K562 (cell line): ENCODE results near the gene SEPTIN1. TPM values are rescaled to one million over a fixed set of nuclear protein-coding genes. Genes with fewer than 3 reads are reported as not detected.

Experiments
- ADNP ChIP-seq: fragments of 200-800 bp; sonication (Bioruptor generic); IDR thresholded peaks from 2 replicates; pipeline ENCODE4 v1.6.1; 2016; ENCODE audit warnings: missing genetic modification characterization, missing compliant biosample characterization
- COPS2 ChIP-seq: fragments of 450-650 bp; conservative IDR thresholded peaks from 2 replicates; pipeline ENCODE4 v1.6.1; 2016; ENCODE audit warnings: mild to moderate bottlenecking, moderate library complexity
- CREM ChIP-seq: IDR thresholded peaks from 2 replicates; pipeline ENCODE4 v1.6.1; 2014; ENCODE audit warnings: antibody characterized with exemption, low read depth
- CTCFL ChIP-seq: IDR thresholded peaks from 2 replicates; pipeline ENCODE4 v1.6.1; 2011; ENCODE audit warnings: borderline replicate concordance, low read depth, mild to moderate bottlenecking, moderate library complexity, low read length; ENCODE audit not compliant: insufficient read depth, poor library complexity, severe bottlenecking
- GTF2E2 ChIP-seq: fragments of 200-800 bp; sonication (Bioruptor generic); IDR thresholded peaks from 2 replicates; pipeline ENCODE4 v1.6.1; 2016; ENCODE audit warnings: missing genetic modification characterization, missing compliant biosample characterization
- HDAC2 ChIP-seq: fragments of 450-650 bp; IDR thresholded peaks from 2 replicates; pipeline ENCODE4 v1.6.1; 2016; ENCODE audit warnings: mild to moderate bottlenecking
- HDAC6 ChIP-seq: IDR thresholded peaks from 2 replicates; pipeline ENCODE4 v1.6.1; 2012; ENCODE audit warnings: low read depth, mild to moderate bottlenecking, control low read depth, inconsistent platforms, low read length, moderate library complexity
- MXD1 ChIP-seq: fragments of 250-450 bp; sonication (Bioruptor Pico); IDR thresholded peaks from 2 replicates; pipeline ENCODE4 v1.8.0; 2021; ENCODE audit warnings: borderline replicate concordance, mild to moderate bottlenecking, moderate library complexity; ENCODE audit not compliant: poor library complexity, severe bottlenecking
- NCOA4 ChIP-seq: fragments of 450-650 bp; IDR thresholded peaks from 2 replicates; pipeline ENCODE4 v1.6.1; 2018; ENCODE audit warnings: mild to moderate bottlenecking; ENCODE audit not compliant: partially characterized antibody
- POLR2G ChIP-seq: fragments of 200-400 bp; formaldehyde crosslinking; IDR thresholded peaks from 2 replicates; pipeline ENCODE4 v1.6.1; 2017; ENCODE audit warnings: low read depth, mild to moderate bottlenecking, antibody characterized with exemption, low read length, moderate library complexity
- SMAD1 ChIP-seq: fragments of 150-350 bp; IDR thresholded peaks from 2 replicates; pipeline ENCODE4 v1.6.1; 2014; ENCODE audit warnings: low read length, low read depth; ENCODE audit not compliant: partially characterized antibody
- ZMIZ1 ChIP-seq, 2 experiments: fragments of 150-350 bp in 1 of 2; IDR thresholded peaks; 2 replicates each; pipeline ENCODE4 v1.6.1; 2012 to 2016; ENCODE audit warnings: low read depth in 2 of 2, low read length in 2 of 2, mild to moderate bottlenecking in 1 of 2, moderate library complexity in 1 of 2
- ZNF384 ChIP-seq: IDR thresholded peaks from 2 replicates; pipeline ENCODE4 v1.6.1; 2012; ENCODE audit warnings: low read depth, low read length, improper control_type of control experiment
- ZNF764 ChIP-seq: fragments of 250-450 bp; sonication (Bioruptor Pico); IDR thresholded peaks from 2 replicates; pipeline ENCODE4 v1.4.0; 2020; ENCODE audit warnings: low read depth, mild to moderate bottlenecking, moderate library complexity
- polyA plus RNA-seq, 8 experiments: library from polyadenylated mRNA; depleted of rRNA in 4 of 8; stranded (reverse) in 5 of 8; unstranded in 3 of 8; fragments of >200 nt; fragmentation: Nextera tagmentation in 2 of 8; fragmentation: Illumina TruSeq in 1 of 8; extraction: Ambion mirVana in 2 of 8; extraction: Trizol in 1 of 8; gene quantifications; 2 replicates each; pipeline versions ENCODE4 v1.2.1 to v1.2.3, GENCODE V29; 2011 to 2014; ENCODE audit warnings: inconsistent platforms in 1 of 8, missing spikeins in 1 of 8
- total RNA-seq, 7 experiments: library from RNA; depleted of rRNA in 6 of 7; stranded (reverse); fragments of >200 nt in 6 of 7; fragmentation: Illumina TruSeq in 2 of 7; extraction: Trizol in 2 of 7; gene quantifications; 2 replicates each; pipeline versions ENCODE4 v1.2.1 to v1.2.3, GENCODE V29; 2011 to 2021; ENCODE audit warnings: low replicate concordance in 1 of 7

The SEPTIN1 gene
- total and polyA plus RNA-seq, 9 of the 15 experiments (the other 6 are each of a cell fraction or from before 2014, with no cell fraction given), result 0.23 to 5.6 (median 1.7) TPM; not detected in 1

GRCh38 chr16:30429678-30430427, 47.5 kb upstream of the SEPTIN1 start, which contains the start of gene DCTPP1 (continued):
- TF ChIP-seq CTCFL (peak; percentile 58), HDAC6 (no peak), POLR2G (peak; percentile 84), ZNF764 (CRISPR knock-in tag) (no peak), ADNP (no peak), GTF2E2 (tag) (no peak), HDAC2 (peak; percentile 40; the same call in 1 of the 2 replicates), NCOA4 (no peak), SMAD1 (no peak), ZNF384 (no peak; the same call in 1 of the 2 replicates), COPS2 (no peak), ZMIZ1 (IDR thresholded peaks at IDR 0.05; ENCODE audit: low read depth in 2 of 2, low read length in 2 of 2) (0 out of 4 replicates have a peak, but pooled peaks of 1 of the 2 experiments have one; percentile 9), CREM (peak; percentile 80), MXD1 (CRISPR knock-in tag) (no peak)
